Erythroblast (primary cell): ENCODE measurements around the gene NFS1.

ENCODE experiments used
- DNase-seq, 2 experiments: peaks; one replicate each; lab custom pipeline; 2025; lab: John Stamatoyannopoulos, UW
- GATA1 ChIP-seq: IDR thresholded peaks from 2 replicates; pipeline ENCODE4 v1.6.1; 2011; ENCODE audit warnings: low read depth, mild to moderate bottlenecking, control low read depth, low read length, moderate library complexity
- POLR2A ChIP-seq: IDR thresholded peaks from 2 replicates; pipeline ENCODE4 v1.6.1; 2011; ENCODE audit warnings: mild to moderate bottlenecking, low read length

The NFS1 gene

GRCh38 chr20:35657271-35657670, 41.9 kb downstream of the NFS1 start:
- no peak for DNase-seq
- TF ChIP-seq POLR2A (no peak), GATA1 (no peak)

- TF ChIP-seq GATA1 (no peak), POLR2A (no peak)
- DNase-seq = no peak
These were observed 44.7 kb downstream of the NFS1 start for GRCh38 chr20:35654415-35654814.

- TF ChIP-seq POLR2A (no peak), GATA1 (no peak)
These were observed 45.3 kb downstream of the NFS1 start for GRCh38 chr20:35653893-35654292.

GRCh38 chr20:35653430-35653734, 45.8 kb downstream of the NFS1 start:
- no peak for DNase-seq
- no peak for TF ChIP-seq GATA1
- no peak for TF ChIP-seq POLR2A

More at GRCh38 chr20:35653893-35654292, 45.3 kb downstream of the NFS1 start:
- no peak for DNase-seq

GRCh38 chr20:35652641-35653429, 46.3 kb downstream of the NFS1 start:
- TF ChIP-seq GATA1 = no peak
- DNase-seq = no peak

- no peak for TF ChIP-seq GATA1
- no peak for TF ChIP-seq POLR2A
- no peak for DNase-seq
These were observed 47.2 kb downstream of the NFS1 start for GRCh38 chr20:35651958-35652357.

- DNase-seq = no peak
- TF ChIP-seq POLR2A (no peak), GATA1 (no peak)
These were observed 48.5 kb downstream of the NFS1 start for GRCh38 chr20:35650632-35651031.

GRCh38 chr20:35648836-35649235, 50.3 kb downstream of the NFS1 start:
- DNase-seq = no peak
- TF ChIP-seq POLR2A (no peak), GATA1 (no peak)

GRCh38 chr20:35644806-35645205, 54.3 kb downstream of the NFS1 start:
- no peak for DNase-seq
- no peak for TF ChIP-seq GATA1
- no peak for TF ChIP-seq POLR2A

GRCh38 chr20:35643045-35643444, 56.1 kb downstream of the NFS1 start:
- TF ChIP-seq POLR2A = no peak
- TF ChIP-seq GATA1 = no peak
- DNase-seq = no peak

- DNase-seq = no peak
- TF ChIP-seq POLR2A = no peak
- no peak for TF ChIP-seq GATA1
These were observed 57.4 kb downstream of the NFS1 start for GRCh38 chr20:35641743-35642142.

GRCh38 chr20:35640724-35641123, 58.4 kb downstream of the NFS1 start:
- no peak for DNase-seq
- TF ChIP-seq GATA1 = no peak
- no peak for TF ChIP-seq POLR2A

GRCh38 chr20:35638751-35639150, 60.4 kb downstream of the NFS1 start:
- no peak for DNase-seq
- no peak for TF ChIP-seq GATA1
- no peak for TF ChIP-seq POLR2A

GRCh38 chr20:35637276-35637675, 61.9 kb downstream of the NFS1 start:
- no peak for TF ChIP-seq GATA1
- no peak for TF ChIP-seq POLR2A
- no peak for DNase-seq

- DNase-seq = no peak
These were observed 63.1 kb downstream of the NFS1 start for GRCh38 chr20:35636095-35636494.

GRCh38 chr20:35635652-35636051, 63.5 kb downstream of the NFS1 start:
- no peak for TF ChIP-seq GATA1
- TF ChIP-seq POLR2A = no peak
- no peak for DNase-seq

More at GRCh38 chr20:35636095-35636494, 63.1 kb downstream of the NFS1 start:
- no peak for TF ChIP-seq POLR2A
- TF ChIP-seq GATA1 = no peak
